CD4-positive, alpha-beta memory T cell (primary cell): ENCODE measurements around the gene GOT1. TPM values are rescaled to one million over a fixed set of nuclear protein-coding genes. Genes with fewer than 3 reads are reported as not detected.

Experiments
- polyA plus RNA-seq, 2 donors: library from polyadenylated mRNA; unstranded; fragments of 300-500 nt; fragmentation: Illumina TruSeq; gene quantifications; one replicate each; pipeline ENCODE4 v1.2.3, GENCODE V29; 2021
- total RNA-seq, 2 experiments: library from RNA; stranded (reverse); gene quantifications; one replicate each; pipeline ENCODE4 v1.2.3, GENCODE V29; 2021

GOT1 gene
- total and polyA plus RNA-seq, 4 experiments from 2014 or later, result 10.3 to 19.4 (median 14.6) TPM

Other genes with a start within 250 kb of the GOT1 start
- gene HPSE2, start 194.8 kb downstream of the GOT1 start, total RNA-seq, result under 1 TPM in 1 of 2 experiments, not detected in 1; 0.12 TPM
- gene HPSE2, start 194.8 kb downstream of the GOT1 start, polyA plus RNA-seq, result under 1 TPM in 1 of 2 donors, not detected in 1; 0.09 TPM
- gene CNNM1, start 101.3 kb downstream of the GOT1 start, total RNA-seq, result under 1 TPM; 0.47 to 0.75 TPM
- gene CNNM1, start 101.3 kb downstream of the GOT1 start, polyA plus RNA-seq, result under 1 TPM in 1 of 2 donors, not detected in 1; 0.03 TPM
- not detected for gene NKX2-3, start 102.3 kb upstream of the GOT1 start, total RNA-seq
- gene NKX2-3, start 102.3 kb upstream of the GOT1 start, polyA plus RNA-seq, result under 1 TPM in 1 of 2 donors, not detected in 1; 0.09 TPM
- gene SLC25A28, start 189.8 kb upstream of the GOT1 start, total RNA-seq, result 10 to 100 TPM; 85.7 to 91.9 TPM
- 10 to 100 TPM; 19.4 to 34.2 TPM for gene SLC25A28, start 189.8 kb upstream of the GOT1 start, polyA plus RNA-seq
- gene ENTPD7, start 228.9 kb upstream of the GOT1 start, total RNA-seq, result 1 to 10 TPM; 3.7 to 3.9 TPM
- 1 to 10 TPM; 1.7 to 2.2 TPM for gene ENTPD7, start 228.9 kb upstream of the GOT1 start, polyA plus RNA-seq